Ovary (tissue), 3 donors: ENCODE data around the gene ADGRV1.

Experiments used
- EP300 ChIP-seq: sonication (generic); formaldehyde crosslinking; IDR thresholded peaks from one replicate; pipeline ENCODE4 v1.6.1; 2017; ENCODE audit warnings: antibody characterized with exemption
- POLR2A ChIP-seq: fragments of 450-650 bp; IDR thresholded peaks from one replicate; pipeline ENCODE4 v1.6.1; 2017; ENCODE audit warnings: antibody characterized with exemption, mild to moderate bottlenecking, moderate library complexity
- TF ChIP-seq, protein P1 (sequence below), 3 donors: fragments of 450-650 bp in 2 of 3; fragments of 200-600 bp in 1 of 3; IDR thresholded peaks; one replicate each; pipeline versions ENCODE4 v1.5.1 to v1.8.0; 2016 to 2022; ENCODE audit warnings: antibody characterized with exemption in 3 of 3, mild to moderate bottlenecking in 1 of 3
- donor health status: DM: no; HTN: no; CAD: no.

DNA sequence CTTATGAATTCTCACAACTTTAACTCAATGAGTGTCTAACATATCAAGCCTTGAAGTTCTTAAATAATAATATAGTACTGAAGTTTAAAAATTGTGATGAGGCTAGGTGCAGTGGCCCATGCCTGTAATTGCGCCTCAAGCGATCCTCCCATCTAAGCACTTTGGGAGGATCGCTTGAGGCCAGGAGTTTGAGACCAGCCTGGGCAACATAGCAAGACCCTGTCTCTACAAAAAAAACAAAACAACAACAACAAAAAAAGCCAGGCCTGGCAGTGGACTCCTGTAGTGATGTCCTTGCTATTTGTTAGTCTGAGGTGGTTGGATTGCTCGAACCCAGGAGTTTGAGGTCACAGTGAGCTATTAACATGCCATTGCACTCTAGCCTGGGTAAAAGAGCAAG, 98.4 kb downstream of the ADGRV1 start:
- TF ChIP-seq, protein P1, sequence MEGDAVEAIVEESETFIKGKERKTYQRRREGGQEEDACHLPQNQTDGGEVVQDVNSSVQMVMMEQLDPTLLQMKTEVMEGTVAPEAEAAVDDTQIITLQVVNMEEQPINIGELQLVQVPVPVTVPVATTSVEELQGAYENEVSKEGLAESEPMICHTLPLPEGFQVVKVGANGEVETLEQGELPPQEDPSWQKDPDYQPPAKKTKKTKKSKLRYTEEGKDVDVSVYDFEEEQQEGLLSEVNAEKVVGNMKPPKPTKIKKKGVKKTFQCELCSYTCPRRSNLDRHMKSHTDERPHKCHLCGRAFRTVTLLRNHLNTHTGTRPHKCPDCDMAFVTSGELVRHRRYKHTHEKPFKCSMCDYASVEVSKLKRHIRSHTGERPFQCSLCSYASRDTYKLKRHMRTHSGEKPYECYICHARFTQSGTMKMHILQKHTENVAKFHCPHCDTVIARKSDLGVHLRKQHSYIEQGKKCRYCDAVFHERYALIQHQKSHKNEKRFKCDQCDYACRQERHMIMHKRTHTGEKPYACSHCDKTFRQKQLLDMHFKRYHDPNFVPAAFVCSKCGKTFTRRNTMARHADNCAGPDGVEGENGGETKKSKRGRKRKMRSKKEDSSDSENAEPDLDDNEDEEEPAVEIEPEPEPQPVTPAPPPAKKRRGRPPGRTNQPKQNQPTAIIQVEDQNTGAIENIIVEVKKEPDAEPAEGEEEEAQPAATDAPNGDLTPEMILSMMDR (IDR thresholded peaks at IDR 0.05) = no peak
- TF ChIP-seq POLR2A (no peak), EP300 (no peak)
